Activated gamma-delta T cell (primary cell): Measurements from ENCODE around the gene EPB41L1.

ENCODE experiments used
- DNase-seq: peaks from one replicate; lab custom pipeline; 2025; lab: John Stamatoyannopoulos, UW

EPB41L1 gene

GRCh38 chr20:36155629-36155971 is 1.1 kb downstream of the EPB41L1 start:
- no peak for DNase-seq

GRCh38 chr20:36155991-36156390 is 1.5 kb downstream of the EPB41L1 start:
- no peak for DNase-seq

GRCh38 chr20:36157610-36158009 is 3.1 kb downstream of the EPB41L1 start:
- DNase-seq = no peak

GRCh38 chr20:36158160-36158741 is 3.7 kb downstream of the EPB41L1 start:
- no peak for DNase-seq

- DNase-seq = no peak
These were observed 5.3 kb downstream of the EPB41L1 start for GRCh38 chr20:36159833-36160232.

GRCh38 chr20:36162272-36162966 is 7.9 kb downstream of the EPB41L1 start:
- DNase-seq = no peak

- no peak for DNase-seq
These were observed 13.5 kb downstream of the EPB41L1 start for GRCh38 chr20:36167902-36168503.

- no peak for DNase-seq
These were observed 16.1 kb downstream of the EPB41L1 start for GRCh38 chr20:36170542-36171215.

GRCh38 chr20:36173451-36173933 is 19.0 kb downstream of the EPB41L1 start:
- DNase-seq = no peak

- DNase-seq = no peak
These were observed 20.5 kb downstream of the EPB41L1 start for GRCh38 chr20:36175016-36175415.

GRCh38 chr20:36175475-36175995 is 21.0 kb downstream of the EPB41L1 start:
- no peak for DNase-seq

GRCh38 chr20:36177716-36178115 is 23.2 kb downstream of the EPB41L1 start:
- DNase-seq = no peak

GRCh38 chr20:36179170-36179945 is 24.8 kb downstream of the EPB41L1 start:
- DNase-seq = no peak

GRCh38 chr20:36180323-36180722 is 25.8 kb downstream of the EPB41L1 start:
- DNase-seq = no peak

- no peak for DNase-seq
These were observed 27.5 kb downstream of the EPB41L1 start for GRCh38 chr20:36181934-36182603.

GRCh38 chr20:36182604-36183154 is 28.1 kb downstream of the EPB41L1 start:
- no peak for DNase-seq

- DNase-seq = no peak
These were observed 28.8 kb downstream of the EPB41L1 start for GRCh38 chr20:36183155-36183944.

- no peak for DNase-seq
These were observed 30.6 kb downstream of the EPB41L1 start for GRCh38 chr20:36184816-36185776.
